Activated CD4-positive, alpha-beta T cell treated with anti-CD3 and anti-CD28 coated beads, Interleukin-2, amount 50 U/mL, for 48 hours (primary cell): ENCODE results near the gene RPS19.

ENCODE experiments used
- DNase-seq, 2 experiments: peaks; one replicate each; pipeline ENCODE4 v3.0.0-alpha.2; 2020

The RPS19 gene

DNA sequence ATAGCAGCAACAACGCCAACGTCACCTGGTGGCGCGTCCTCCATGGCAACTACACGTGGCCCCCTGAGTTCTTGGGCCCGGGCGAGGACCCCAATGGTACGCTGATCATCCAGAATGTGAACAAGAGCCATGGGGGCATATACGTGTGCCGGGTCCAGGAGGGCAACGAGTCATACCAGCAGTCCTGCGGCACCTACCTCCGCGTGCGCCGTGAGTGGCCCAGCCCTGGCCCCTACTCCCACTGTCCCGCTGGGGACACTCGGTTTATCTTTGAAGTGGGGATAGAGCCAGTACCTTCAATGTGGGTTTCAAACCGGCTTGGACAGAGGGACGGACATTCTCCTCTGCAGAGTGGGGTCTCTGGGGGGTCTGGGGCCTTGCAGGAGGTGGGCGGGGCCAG is 19.0 kb downstream of the RPS19 start:
- no peak for DNase-seq

DNA sequence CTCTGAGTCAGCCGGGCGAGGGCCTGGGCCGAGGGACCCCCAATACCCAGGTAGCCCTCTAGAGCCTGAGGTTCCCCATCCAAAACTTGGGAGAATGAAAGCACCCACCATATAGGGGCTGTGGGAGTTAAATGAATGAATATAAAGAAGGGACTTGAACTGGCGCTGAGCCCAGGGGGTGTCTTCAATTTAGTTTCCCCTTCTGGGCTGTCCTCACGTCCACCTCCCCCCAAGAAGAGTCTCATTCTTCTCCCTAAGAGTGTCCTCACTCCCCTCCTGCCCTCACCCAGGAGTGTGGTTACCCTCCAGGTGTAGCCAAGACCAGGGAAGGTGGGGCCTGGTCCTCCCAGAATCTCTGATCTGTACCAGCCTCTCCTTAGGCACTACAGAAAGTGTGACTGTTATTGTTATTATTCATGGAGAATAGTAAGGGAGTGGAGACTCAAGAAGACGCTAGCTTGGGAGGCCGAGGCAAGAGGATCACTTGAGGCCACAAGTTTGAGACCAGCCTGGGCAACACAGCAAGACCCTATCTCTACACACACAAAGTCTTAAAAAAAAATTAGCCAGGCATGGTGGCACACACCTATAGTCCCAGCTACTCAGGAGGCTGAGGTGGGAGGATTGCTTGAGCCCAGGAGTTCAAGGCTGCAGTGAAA is 19.7 kb downstream of the RPS19 start:
- DNase-seq: no peak

DNA sequence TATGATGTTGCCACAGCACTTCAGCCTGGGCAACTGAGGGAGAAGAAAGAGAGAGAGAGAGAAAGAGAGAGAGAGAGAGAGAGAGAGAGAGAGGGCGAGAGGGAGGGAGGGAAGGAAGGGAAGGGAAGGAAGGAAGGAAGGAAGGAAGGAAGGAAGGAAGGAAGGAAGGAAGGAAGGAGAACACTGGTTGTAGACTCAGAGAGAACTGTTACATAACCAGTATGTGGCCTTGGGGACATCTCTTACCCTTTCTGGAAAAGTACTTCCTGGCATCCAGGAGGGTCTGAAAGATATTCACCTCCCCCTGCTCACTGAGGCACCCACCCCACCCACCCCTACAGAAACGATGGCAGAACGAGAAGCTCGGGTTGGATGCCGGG is 20.3 kb downstream of the RPS19 start:
- no peak for DNase-seq

GRCh38 chr19:41882568-41883462 is 22.8 kb downstream of the RPS19 start, which contains the start of gene ARHGEF1:
Gene ARHGEF1, plus strand, starts transcription at chr19:41883184. Its CDS starts 4,899 bp downstream, at chr19:41888083.
- peak; percentile 63 to 67 for DNase-seq

DNA sequence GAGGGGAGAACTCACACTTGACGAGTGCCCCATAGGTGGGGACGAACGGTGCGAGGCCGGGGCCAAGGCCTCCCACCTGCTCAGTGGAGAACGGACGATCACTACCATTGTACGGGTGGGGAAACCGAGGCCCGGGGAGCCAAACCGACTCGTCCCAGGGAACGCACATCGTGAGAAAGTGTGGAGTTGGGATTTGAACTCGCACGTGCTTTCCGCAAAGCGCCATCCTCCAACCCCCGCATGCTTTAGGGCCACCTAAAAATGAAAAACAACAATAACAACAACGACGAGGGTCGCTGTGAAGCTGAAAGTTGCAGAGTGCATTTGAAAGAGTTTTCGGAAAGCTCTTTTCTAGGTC is 23.4 kb downstream of the RPS19 start:
- no peak for DNase-seq

GRCh38 chr19:41883821-41884733 is 24.0 kb downstream of the RPS19 start:
- peak; percentile 91 to 92 for DNase-seq

GRCh38 chr19:41886761-41887710 is 27.0 kb downstream of the RPS19 start:
- DNase-seq: peak; percentile 63 to 73

DNA sequence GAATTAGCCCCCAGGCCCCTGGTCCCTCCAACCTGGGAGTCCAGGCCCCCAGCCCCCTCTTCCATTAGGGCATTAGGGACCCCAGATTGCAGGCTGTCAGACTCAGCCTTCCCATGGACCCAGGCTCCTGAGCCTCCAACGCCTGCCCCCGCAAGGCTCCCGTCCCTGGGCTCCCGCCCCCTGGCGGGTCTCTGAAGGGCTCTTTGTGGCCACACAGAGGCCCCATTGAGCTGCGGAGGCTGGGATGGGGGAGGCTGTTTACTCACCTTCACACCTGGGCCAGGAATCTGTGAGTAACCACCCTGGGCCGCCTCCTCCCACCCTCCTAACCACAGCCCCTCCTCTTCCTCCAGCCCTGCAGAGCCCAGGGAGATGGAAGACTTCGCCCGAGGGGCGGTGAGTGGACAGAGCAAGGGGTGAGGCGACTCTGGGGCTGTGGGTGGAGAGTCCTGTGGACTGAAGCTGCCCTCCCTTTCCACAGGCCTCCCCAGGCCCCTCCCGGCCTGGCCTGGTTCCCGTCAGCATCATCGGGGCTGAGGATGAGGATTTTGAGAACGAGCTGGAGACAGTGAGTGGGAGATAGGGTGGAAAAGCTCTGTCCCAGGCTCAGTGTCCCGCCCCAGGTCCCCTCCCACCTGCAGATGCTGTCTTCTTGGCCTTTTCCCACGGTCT is 27.8 kb downstream of the RPS19 start:
- DNase-seq: peak; percentile 85 to 90

DNA sequence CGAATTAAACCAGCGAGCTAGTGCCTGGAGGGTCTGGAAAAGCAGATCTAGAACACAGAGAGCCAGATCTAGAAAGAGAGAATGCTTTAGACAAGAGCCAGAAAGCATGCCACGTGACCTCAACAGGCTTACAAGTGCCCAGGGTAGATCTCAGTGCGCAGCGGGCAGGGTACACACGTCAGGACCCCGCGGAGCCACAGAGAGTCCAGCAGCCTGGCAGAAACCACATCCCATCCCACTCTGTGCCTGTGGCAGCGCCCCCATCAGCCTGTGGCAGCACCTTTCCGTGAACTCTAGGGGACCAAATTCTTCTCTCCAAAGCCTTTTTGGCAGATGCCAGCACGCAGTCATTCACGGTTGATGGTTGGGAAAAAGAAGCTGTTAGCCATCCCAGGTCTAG is 28.9 kb downstream of the RPS19 start:
- no peak for DNase-seq

DNA sequence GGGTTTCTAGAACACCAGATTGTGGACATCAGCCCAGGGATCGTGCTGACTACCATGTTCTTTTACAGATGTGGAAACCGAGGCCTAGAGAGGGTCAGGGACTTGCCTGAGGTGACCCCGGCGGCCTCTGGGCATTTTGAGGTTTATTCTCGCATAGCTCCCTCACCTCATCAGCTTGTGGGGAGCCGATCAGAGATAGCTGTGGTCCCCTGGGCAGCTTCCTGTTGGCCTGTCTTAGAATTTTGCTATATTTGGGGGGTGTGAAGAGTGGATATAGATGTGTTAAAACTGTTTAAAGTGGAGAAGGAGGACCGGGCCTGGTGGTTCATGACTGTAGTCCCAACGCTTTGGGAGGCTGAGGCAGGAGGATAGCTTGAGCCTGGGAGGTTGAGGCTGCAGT is 29.8 kb downstream of the RPS19 start:
- DNase-seq: no peak

- DNase-seq: no peak
These were observed 30.9 kb downstream of the RPS19 start for GRCh38 chr19:41890936-41891335.

DNA sequence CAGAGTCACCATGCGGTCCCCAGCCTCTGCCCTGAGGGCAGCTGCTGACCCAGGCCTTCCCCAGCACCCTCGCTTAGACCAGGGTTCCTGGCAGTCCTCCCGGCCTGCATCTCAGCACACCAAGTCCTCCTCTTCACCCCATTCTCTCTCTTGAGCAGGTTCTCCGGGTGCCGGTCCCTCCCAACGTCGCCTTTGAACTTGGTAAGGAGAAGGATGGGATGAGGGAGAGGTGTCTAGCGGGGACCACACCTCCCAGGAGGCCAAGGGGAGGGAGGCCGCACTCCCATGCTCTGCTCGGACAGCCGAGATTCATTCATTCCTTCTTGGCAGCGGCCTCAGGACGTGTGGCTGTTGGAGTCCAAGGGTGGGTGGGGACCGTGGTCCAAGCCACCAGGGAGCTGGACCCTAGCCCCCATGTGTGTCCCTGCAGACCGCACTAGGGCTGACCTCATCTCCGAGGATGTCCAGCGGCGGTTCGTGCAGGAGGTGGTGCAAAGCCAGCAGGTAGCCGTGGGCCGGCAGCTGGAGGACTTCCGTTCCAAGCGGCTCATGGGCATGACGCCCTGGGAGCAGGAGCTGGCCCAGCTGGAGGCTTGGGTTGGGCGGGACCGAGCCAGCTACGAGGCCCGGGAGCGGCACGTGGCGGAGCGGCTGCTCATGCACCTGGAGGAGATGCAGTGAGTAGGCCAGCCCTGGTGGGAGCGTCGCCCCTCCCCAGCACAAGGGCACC is 32.3 kb downstream of the RPS19 start:
- no peak for DNase-seq

DNA sequence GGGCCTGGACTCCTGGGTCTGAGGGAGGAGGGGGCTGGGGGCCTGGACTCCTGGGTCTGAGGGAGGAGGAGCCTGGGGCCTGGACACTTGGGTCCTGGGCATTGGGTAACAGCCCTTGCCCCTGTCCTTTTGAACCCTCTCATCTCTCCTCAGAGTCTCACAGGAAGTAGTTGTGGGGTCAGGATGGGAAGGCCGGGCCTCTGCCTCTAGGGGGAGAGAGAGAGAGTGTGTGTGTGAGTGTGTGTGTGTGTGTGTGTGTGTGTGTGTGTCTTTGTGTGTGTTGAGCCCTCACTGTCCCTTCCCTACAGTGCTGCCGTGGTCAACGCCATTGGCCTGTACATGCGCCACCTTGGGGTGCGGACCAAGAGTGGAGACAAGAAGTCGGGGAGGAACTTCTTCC is 33.8 kb downstream of the RPS19 start:
- no peak for DNase-seq

GRCh38 chr19:41894350-41894749 is 34.3 kb downstream of the RPS19 start:
- DNase-seq: no peak

DNA sequence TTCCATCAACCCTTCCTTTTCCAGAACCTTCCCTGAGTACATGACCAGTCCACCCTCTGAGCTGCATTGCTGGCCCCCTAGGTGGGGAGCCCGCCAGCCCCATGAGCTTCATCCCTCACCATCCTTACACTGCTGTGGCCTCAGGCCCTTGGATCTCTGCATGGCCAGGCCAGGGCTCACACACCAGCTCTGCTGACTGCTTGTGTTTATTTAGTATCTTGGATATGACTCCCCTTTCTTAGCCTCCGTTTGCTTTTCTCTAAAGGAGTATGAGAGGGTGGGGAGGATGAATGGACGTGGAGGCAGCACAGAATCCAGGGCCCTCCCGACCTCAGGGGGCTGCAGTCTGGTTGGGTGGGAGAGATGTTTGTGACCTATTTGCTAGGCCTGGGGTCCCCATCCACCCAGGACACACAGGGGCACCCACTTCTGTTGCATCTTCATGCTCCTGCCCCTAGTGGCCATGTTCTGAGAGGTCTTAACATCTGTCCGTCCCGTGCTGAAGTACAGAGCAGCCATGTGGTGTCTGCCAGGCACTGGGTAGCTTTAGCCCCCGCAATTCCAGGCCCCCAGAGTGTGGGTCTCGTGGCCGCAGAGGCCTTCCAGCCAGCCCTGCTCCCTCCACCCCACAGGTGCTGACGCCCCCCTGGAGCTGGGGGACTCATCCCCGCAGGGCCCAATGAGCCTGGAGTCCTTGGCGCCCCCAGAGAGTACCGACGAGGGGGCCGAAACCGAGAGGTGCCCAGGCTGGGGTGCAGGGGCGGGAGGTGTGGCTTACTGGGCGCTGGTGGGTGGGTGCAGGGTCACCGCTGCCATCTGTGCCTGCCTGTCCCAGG is 35.9 kb downstream of the RPS19 start:
- no peak for DNase-seq

DNA sequence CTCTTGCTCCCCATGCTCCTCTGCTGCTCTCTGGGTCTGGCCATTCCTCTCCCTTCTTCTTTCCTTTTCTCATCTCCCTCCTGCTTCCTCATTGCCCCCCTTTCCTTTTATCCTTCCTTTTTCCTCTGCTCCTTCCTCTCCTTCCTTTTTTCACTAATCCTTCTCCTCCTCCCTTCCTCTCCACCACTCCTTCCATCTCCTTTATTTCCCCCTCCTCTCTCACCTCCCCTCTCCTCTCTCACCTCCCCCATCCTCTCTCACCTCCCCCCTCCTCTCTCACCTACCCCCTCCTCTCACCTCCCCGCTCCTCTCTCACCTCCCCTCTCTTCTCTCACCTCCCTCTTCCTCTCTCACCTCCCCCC is 36.5 kb downstream of the RPS19 start:
- no peak for DNase-seq

GRCh38 chr19:41897181-41897580 is 37.1 kb downstream of the RPS19 start:
- DNase-seq: no peak

- no peak for DNase-seq
These were observed 37.8 kb downstream of the RPS19 start for GRCh38 chr19:41897820-41898219.

DNA sequence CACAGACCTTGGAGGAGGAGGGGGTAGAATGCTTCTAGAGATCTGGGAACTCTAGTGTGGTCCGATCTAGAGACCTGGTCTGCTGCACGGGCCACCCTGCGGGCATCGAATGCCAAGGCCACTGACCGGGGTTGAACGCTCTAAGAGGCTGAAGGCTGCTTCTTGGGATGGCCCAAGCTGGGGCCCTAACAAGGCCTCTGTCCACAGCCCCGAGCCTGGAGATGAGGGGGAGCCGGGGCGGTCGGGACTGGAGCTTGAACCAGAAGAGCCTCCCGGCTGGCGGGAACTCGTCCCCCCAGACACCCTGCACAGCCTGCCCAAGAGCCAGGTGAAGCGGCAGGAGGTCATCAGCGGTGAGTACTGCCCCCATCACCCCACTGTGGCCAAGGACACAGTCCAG is 38.2 kb downstream of the RPS19 start:
- no peak for DNase-seq
